ENCODE measurements around the gene DNAJA3.

The DNAJA3 gene

DNA sequence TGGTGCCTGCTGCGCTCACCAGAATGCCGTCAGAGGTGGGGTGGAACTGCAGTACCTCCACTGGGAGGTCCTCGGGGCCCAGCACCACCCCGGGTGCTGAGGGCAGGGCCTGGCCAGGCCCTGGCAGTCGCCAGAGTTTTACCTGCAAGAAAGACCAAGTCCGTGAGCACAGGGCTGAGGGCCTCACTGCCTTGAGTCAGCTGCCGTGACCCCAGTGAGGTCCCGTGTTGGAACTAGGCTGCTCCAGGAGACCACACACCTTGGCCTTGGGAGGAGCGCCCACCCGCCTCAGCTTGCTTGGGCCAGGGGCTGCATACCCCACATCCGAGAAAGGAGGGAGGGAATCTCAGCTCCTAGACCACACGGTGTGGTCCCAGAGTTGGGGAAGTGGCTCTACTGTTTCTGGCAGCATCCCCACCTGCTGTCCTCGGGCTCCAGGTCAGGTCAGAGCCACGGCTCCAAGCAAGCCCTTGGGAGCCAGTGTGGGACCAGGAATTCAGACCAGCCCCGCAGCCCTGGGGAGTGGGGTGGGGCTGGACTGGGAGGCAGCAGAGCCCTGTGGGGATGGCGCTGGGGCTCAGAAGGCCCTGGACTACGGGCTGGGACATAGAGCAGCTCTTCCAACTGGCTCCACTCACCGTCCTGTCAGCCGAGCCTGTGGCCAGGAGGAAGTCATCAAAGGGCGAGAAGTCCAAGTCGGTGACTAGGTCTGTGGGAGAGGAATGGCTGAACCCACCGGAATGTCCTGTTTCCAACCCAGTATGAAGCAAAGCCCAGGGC is 17.9 kb upstream of the DNAJA3 start:
- peak; percentile 86 for DNase-seq (ENCODE audit: low spot score)

DNA sequence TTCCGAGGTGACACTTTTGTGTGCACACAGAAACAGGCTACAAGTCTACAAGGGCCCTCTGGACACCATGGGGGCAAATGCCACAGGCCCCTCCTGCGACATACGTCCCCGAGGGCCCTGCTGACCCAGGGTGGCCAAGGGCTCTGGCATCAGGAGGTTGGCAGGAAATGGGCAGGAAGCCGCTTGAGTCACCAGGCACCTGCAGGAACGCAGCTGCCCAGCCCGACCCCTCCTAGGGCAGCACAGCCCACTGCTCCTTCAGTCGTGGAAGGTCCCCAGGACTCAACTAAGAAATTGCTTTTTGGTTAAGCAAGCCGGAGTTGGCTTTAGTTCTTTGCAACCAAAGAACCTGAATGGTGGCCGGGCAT is 17.4 kb upstream of the DNAJA3 start:
- no peak for DNase-seq (ENCODE audit: low spot score)

DNA sequence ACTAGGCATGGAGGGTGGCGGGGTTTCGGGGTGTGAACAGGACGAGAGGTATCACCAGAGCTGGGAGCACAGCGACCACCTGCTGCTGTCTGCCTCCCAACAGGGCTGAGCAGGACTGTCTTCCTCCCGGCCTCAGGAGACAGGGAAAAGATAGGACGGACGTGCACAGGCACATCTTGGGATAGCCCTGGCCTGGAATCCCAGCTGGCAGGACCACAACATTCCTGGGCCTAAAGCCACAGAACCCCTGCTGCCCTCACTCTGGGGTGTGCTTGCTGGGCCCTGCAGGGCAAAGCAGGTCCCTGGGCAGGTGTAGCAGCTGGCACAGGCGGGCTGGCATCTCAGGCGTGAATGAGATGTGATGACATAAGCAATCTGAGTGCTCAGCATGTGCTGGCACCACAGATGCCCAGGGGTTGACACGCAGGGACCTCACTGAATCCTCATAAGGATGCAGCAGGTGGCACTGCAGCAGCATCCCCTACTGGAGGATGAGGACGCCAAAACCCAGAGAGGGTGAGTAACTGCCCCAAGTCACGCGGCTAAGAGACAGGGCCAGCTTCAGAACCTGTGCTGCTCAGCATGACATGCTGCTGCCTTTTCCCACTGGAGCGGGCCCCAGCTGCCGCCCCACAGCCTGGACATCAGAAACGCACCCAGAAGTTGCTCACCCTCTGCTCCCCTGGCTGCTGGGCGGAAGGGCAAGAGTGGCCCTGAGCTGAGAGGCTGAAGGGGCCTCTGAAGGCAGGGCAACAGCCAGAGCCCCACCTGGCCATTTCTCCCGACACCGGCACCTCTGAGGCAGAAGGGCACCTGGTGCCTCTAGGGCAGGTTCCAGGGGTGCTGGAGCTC is 16.4 kb upstream of the DNAJA3 start:
- peak; percentile 23 for DNase-seq (ENCODE audit: low spot score)

DNA sequence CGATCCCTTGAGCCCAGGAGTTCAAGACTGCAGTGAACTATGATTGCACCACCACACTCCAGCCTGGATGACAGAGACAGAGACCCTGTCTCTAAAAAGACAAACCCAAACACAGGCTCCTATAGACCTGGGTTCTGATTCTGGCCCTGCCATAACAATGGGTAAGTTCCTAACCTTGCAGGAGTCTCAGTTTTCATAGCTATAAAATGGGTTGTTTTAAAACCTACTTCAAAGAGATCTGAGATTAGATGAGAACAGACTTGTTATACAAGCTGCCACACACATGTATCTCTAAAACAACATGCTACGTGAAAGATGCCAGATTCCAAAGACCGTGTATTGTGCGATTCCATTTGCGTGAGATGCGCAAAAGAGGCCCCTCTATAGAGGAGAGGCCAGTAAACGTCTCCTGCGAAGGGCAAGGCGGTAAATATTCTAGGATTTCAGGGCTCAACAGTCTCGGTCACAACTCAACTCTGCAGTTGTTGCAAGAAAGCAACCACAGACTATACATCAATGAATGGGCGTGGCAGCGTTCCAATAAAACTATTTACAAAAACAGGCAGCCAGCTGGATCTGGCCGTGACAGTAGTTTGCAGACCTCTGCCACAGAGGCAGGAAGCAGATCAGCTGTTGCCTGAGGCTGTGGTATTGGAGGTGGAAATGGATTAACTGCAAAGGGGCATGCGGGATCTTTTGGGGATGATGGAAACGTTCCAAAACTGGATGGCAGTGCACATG is 15.2 kb upstream of the DNAJA3 start:
- DNase-seq (ENCODE audit: low spot score), result peak; percentile 86

DNA sequence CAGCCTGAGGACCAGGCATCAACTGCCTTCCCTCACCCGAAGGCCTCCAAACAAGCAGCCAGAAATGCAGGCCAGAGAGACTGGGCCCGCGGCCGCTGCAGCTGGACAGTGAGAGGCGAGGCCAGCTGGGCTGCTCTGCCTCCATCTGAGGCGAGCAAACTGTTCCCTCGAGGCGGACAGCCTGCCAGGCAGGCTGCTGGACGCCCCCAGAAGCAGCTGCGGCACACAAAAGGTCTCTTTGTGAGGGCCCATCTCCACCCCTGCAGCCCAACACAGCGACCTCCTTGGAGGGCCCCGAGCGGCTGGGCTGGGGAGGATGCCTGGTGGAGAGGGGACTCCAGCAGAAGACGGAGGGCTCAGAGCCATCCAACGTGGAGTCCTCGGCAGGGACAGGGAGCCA is 14.0 kb upstream of the DNAJA3 start:
- DNase-seq (ENCODE audit: low spot score), result peak; percentile 7

DNA sequence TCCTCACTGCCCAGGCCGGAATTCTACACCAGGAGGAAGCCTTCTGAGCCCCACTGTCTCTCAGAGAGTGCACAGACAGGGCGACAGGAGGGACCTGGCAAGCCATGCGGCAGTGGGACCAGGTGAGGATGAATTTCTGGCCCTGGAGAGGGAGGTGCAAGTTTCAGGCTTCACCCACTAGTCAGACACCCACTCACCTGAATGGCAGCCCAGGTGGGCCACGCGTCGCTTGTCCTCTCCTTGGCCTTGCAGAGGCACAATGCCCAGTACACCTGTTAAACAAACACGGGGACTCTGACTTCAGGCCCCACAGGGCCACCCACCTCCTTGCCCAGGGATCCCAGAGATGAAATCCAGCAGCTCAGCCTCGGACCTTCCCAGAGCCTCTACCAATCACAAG is 13.5 kb upstream of the DNAJA3 start:
- no peak for DNase-seq (ENCODE audit: low spot score)

DNA sequence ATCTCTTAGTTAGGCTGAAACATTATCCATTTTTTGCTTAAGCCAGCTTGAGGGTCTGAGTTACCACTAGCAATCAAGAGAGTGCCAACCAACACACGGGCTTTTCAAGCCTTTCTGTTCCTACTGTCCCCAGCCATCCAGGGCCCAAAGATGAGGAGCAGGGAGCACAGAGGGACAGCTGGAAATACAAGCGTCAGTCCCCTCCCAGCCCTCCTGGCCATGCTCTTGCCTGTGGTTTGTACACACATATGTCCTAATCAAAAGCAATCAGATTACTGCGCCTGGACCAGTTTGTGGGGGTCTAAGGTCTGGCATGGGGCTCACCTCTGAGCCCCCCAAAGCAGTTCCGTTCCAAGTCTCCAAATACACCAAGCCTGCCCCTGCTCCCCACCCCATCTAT is 12.8 kb upstream of the DNAJA3 start:
- DNase-seq (ENCODE audit: low spot score), result no peak

DNA sequence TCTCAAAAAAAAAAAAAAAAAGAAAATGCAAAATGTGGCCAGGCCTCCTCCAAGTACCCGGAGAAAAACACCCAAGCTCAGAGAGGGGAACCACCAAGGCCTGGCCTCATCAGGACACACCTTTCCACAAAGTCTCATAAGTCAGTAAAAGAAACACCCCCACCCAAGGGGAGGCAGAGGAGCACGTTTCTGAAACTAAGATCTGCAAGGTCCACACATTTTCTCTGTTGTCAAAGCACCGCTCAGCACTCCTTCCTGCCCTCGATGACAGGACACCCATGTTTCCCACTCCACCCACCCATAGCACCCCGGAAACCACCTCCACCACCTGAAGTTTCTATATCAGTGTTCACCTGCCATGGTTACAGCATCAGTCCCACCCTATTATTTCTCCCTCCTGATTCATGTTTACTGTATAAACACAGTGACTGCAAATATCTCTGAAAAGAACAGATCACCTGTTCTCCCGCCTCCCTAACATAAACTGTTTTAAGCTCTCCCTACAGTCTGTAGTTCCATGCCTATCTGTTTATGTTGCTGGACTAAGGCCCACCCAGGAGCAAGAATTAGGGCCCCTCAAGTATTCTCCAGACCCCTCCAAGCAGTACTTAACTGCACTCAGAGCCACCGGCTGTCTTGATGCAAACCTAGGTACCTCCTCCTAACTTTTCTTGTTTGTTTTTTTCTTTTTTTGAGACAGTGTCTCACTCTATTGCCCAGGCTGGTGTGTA is 11.3 kb upstream of the DNAJA3 start:
- DNase-seq (ENCODE audit: low spot score), result no peak

DNA sequence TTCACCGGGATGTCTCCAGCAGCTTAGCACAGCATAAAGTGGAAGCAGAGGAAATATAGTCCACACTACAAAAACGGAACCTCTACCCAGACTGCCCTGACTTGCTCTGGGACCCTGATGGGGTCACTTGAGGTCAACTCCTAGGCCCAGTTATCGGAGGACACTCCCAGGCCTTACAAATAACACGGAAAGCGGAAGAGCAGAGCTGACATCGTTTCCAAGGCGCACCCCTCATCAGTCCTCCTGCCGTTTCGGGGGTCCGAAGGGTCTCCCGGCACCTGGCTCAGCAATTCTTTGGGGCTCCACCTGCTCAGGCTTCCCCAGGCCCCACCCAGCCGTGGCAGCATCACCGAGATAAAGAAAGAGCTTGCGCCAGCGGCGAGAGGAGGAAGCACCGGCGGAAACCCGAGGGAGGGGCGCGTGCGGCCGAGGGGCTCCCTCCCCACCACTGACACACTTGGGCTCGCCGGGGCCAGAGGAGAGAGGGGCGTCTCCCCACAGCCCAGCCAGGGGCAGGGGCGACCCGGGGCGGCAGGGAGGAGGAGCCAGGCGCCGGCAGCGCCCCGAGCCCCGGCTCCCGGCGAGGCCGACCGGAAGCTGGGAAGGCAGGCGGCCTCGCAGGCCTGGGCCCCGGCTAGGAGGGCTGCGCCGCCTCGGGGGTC is 10.0 kb upstream of the DNAJA3 start:
- DNase-seq (ENCODE audit: low spot score), result peak; percentile 45

DNA sequence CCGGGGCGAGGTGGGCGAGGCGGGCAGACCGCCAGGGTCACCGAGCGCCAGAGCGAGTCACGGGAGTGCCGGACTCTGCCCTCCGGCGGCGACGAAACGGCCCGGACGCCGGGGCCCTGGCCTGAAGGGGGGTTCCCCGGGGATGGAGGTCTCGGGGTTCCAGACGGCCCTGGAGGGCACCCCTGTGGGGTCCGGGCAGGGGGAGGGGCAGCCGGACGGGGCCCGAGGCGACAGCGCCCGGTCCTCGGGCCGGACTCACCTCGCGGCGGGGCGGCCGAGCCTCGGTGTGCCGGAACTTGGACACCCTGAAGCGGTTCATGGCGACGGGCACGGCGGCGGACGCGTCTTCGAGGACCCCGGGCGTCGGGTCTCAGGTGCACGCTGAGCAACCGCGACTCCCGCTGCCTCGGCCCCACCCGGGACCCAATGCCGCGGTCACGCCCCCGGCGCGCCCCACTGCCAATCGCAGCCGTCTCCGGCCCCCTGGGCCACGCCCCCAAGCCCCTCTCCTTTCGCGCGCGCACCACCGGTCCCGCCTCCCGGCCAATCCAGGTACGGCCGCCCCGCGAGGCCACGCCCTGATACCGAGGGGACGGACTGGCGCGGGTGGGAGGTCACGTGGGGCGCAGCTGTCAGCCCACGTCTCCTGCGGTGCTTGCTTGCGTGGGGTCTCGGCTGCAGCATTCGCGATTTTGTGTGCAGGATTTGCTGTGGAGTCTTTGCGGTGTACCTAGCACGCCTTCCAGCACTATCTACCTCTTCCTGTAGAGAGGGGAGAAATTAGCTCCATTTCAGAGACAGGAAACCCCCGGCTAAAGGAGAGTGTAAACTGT is 9.3 kb upstream of the DNAJA3 start, which contains the start of gene CORO7:
Gene CORO7 (minus strand): TSS at position 397 of the 833 bp plus-strand sequence. CDS start 78 bp downstream, at position 319.
- peak; percentile 94 for DNase-seq (ENCODE audit: low spot score)

DNA sequence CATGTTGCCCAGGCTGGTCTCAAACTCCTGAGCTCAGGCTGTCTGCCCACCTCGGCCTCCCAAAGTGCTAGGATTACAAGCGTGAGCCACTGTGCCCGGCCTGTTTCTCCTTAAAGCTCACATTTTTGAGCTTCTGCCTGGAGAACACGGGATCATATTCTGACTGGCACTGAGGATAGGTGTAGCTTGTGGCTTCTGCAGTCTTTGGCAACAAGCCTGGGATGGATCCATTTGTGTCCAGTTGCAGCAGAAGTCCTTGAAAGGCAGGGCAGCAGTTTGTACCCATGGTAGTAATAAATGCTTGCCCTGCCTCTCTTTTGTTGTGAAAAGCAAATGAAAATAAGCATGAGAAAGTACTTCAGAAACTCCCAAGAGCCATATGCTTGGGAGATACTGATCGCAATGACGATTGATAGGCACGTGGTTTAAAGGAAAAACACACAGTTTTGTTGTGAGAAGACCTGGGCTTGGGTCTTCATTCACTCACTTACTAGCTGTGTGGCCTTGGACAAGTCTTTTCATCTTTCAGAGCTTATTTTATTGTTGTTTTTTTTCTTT is 6.2 kb upstream of the DNAJA3 start:
- DNase-seq (ENCODE audit: low spot score), result no peak

DNA sequence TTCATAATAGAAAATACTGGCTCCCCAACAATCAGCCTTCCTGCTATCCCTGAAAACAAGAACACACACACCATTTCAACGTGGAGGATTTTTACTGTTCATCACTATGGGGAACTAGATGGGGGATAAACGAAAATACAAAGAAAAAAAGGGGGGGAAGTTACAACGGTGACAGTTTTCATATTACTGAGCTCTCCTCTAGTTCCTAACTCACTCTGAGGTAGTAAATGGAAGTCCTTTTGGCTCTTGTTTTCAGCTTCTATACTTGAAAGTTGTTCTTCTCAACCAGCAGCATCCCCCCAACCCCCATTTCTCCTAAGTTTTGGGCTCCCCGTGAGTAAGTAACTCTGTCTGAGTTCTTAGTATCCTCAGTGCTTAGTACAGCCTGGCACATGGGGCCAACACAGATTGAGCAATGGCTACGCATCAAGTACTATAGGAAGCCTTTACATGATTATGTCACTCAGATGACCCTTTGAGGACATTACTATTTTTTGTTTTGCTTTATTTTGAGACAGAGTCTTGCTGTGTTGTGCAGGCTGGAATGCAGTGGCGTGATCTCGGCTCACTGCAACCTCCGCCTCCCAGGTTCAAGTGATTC is 5.1 kb upstream of the DNAJA3 start:
- no peak for DNase-seq (ENCODE audit: low spot score)

DNA sequence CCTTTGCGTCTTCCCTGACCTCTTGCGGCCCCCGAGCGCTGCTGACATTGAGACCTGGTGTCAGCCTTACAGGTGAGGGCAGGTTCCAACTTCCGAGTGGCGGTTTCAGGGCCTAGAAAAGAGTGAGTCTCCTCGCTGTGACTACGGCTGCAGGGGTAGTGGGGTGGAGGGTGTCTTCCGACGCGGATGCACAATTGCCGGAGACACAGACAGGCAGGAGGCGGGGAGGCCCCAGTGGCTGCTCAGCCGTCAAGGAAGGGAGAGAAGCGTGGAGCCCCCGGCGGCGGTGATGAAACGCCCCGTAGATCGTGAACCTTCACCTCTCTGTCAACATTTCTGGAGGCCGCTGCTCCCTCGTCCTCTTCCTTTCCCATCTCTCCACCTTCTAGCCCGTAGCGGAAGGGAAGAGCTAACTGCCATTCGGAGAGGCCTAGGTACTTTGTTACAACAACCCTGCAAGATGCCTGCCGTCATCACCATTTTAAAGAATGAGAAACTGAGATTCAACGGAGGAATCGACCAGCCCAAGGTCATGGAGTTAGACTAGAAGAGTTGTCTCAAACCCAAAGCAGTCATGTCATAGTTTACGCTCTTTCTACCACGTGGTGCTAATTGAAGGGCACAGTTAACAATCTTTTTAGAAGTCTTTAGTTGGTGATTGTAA is 485 bp downstream of the DNAJA3 start:
- peak; percentile 30 for DNase-seq (ENCODE audit: low spot score)

DNA sequence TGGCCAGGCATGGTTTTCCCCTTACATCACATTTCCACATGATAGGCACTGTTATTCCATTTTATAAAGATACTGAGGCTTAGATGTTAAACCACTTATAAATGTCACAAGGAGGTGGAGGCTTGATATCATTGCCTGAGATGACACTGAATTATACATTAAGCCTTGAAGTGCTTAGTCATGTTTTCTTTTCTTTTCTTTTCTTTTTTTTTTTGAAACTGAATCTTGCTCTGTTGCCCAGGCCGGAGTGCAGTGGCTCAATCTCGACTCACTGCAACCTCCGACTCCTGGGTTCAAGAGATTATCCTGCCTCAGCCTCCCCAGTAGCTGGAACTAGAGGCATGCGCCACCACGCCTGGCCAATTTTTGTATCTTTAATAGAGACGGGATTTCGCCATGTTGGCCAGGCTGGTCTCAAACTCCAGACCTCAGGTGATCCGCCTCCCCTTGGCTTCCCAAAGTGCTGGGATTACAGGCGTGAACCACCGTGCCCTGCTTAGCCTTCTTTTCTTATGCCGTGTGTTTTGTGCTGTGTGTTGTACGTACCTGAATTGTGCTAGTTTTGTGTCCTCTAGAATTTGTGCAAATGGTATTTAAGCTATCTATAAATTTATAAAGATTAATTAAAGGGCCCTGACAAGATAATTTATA is 1.2 kb downstream of the DNAJA3 start:
- DNase-seq (ENCODE audit: low spot score), result no peak

DNA sequence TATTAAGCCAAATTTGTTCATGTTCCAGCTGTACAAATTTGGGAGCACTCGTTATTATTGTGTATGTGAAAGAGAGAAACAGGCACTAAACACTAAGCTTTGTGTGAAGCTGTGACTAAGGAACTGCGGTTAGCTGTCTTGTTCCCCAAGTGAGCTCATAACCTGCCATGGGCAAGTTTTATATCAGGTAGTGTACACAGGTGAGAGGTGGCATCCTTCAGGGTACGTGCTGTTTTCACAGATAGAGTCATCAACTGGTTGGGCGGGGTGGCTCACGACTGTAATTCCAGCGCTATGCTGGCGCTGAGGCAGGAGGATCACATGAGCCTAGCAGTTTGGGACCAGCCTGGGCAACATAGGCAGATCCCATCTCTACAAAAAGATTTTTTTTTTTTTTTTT is 2.8 kb downstream of the DNAJA3 start:
- no peak for DNase-seq (ENCODE audit: low spot score)

DNA sequence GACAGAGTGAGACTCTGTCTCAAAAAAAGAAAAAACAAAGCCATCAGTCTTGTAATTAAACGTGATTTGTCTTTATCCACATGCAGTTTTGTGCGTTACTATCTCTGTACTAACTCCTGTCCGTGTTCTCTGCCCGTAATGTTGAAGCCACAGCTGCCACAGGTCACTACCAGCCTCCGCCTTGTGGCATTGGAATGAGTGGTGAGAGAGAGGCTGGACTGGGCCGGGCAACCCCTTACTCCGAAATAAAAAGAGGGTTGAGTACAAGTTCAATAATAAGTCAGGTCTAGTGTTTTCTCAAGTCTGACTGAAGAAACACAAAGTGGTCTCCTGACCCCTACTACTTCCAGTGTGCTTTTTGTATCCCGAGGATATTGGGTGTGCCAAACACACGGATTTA is 5.4 kb downstream of the DNAJA3 start:
- DNase-seq (ENCODE audit: low spot score), result no peak

DNA sequence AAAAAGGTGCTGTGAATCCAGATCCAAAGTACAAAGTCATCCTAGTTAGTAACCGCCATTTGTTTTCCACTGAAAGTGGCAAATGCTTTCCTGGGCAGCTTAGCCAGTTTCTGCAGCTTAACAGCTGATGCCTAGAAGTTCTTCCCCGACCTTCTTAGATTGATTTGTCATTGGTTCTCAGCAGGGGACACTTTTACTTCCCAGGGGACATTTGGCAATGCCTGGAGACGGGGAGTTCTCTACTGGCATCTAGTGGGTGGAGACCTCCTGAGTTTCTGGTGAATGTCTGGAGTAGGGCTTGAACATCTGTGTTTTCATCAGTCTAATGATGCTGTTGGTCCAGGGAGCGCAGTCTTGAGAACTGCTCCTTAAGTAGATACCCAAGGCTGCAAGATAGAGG is 7.6 kb downstream of the DNAJA3 start:
- no peak for DNase-seq (ENCODE audit: low spot score)

DNA sequence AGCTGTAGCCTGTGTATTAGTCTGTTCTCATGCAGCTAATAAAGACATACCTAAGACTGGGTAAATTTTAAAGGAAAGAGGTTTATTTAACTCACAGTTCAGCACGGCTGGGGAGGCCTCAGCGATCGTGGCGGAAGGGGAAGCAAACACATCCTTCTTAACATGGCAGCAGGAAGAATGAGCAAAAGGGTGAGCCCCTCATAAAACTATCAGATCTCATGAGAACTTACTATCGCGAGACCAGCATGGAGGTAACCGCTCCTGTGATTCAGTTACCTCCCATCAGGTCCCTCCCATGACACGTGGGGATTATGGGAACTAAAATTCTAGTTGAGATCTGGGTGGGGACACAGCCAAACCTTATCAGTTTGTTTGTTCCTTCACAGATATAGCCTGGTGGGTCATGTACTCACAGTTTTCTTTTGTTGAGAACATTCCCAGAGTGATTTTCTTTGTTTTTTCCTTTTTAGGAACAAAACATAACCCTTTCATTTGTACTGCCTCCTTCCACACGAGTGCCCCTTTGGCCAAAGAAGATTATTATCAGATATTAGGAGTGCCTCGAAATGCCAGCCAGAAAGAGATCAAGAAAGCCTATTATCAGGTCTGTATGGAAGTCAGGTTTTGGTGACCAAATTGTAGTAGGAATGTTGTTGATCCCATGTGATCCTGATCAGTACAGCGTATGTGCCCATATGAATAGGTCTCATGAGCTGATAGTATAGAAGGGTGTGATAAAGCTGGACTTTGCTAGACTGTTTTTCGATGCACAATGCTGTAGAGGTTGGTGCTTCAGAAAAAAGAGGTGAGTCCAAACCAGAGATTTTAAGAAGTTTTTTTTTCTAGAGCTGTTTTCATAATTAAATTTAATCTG is 8.5 kb downstream of the DNAJA3 start:
- no peak for DNase-seq (ENCODE audit: low spot score)
